ENCODE measurements around the gene MTCL3.

The MTCL3 gene

DNA sequence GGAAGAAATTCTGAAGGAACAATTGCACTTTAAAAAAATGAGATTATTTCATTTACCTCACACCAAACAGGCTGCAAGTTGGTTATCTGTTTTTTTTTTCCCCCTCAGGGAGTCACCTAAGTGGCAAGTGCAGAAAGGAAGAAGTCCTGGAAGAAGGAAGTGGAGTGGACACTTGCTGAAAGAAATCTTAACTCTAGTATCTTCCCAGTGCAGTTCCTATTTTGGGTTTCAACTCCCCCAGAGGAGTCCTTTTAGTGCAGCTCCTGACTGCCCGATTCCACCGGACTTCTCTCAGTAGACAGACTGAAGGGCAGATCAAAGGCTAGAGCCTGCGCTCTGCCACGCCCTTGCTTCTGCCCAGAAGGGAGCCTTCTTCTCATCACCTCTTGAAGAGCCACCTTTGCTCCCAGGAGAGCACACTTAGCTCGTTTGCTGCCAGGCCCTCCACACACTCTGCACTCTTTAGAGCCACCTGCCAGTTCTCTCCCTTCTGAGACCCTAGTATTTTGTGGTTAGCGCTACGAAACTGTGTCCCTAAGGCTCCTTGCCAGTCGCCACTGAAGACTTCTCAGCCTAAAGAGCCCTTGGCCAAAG is 4.9 kb downstream of the MTCL3 start:
- H3K27me3 ChIP-seq, result peaks cover 2 to 34% (median 20%) of the 10 kb centered on the region in 3 donors
- DNase-seq, result no peak
- H3K4me1 ChIP-seq, result peaks cover 0 to 33% (median 28%) of the 10 kb centered on the region in 4 donors
- H3K9me3 ChIP-seq, result no peaks in the 10 kb centered on the region
- no peak for TF ChIP-seq EP300 (IDR thresholded peaks at IDR 0.05)
- TF ChIP-seq POLR2AphosphoS5 (IDR thresholded peaks at IDR 0.05), result no peak
- TF ChIP-seq POLR2A (IDR thresholded peaks at IDR 0.05), result no peak
- TF ChIP-seq CTCF (IDR thresholded peaks at IDR 0.05), result no peak
- WGBS, 2 donors, result 7 to 26% methylated on average over 8 of the region's 8 CpGs
- no peak overlapping the region for H3K27ac ChIP-seq
- peaks cover 0 to 7% (median 0%) of the 10 kb centered on the region in 4 donors for H3K36me3 ChIP-seq
- peak overlapping the region in 3 of 4 donors; percentile 71 to 75 (median 74) for H3K4me3 ChIP-seq
- intact Hi-C loops (cut with DNase I), result no loop called here

DNA sequence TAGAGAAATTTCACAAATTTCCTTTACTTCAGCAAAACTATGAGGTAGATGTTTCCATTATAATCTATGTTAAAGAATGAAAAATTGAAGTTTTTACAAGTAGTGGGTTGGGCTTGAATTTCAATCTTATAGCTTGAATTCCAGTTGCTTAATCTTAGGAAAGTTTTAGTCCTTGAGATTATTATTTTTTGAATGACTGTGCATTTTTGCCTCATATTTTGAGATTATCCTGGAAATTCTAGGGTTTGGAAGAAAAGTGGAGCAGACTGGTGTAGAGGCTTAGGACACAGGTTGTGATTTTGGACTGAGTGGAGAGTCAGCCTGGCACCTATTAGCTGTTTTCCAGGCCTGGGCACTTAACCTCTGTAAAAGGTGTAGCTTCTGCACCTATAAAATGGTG is 5.7 kb downstream of the MTCL3 start:
- no peak for TF ChIP-seq EP300 (IDR thresholded peaks at IDR 0.05)
- TF ChIP-seq POLR2AphosphoS5 (IDR thresholded peaks at IDR 0.05), result no peak
- TF ChIP-seq CTCF (IDR thresholded peaks at IDR 0.05), result no peak
- no peak for TF ChIP-seq POLR2A (IDR thresholded peaks at IDR 0.05)

DNA sequence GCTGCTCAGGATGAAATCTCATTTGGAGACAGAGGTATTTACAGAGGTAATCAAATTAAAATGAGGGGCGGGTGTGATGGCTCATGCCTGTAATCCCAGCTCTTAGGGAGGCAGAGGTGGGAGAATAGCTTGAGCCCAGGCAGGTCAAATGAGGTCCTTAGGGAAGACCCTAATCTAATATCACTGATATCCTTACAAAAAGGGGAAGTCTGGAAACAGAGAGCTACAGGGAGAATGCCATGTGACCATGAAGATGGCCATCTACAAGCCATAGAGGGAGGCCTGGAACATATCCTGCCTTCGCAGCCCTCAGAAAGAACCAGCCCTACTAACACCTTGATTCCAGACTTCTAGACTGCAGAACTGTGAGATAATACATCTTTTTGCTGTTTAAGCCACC is 8.3 kb downstream of the MTCL3 start:
- TF ChIP-seq POLR2A (IDR thresholded peaks at IDR 0.05), result no peak
- no peak for TF ChIP-seq POLR2AphosphoS5 (IDR thresholded peaks at IDR 0.05)
- no peak for TF ChIP-seq CTCF (IDR thresholded peaks at IDR 0.05)
- TF ChIP-seq EP300 (IDR thresholded peaks at IDR 0.05), result no peak
- H3K27ac ChIP-seq, result no peak overlapping the region
- intact Hi-C loops (cut with DNase I), result no loop called here
- peaks cover 0 to 7% (median 0%) of the 10 kb centered on the region in 4 donors for H3K36me3 ChIP-seq
- H3K27me3 ChIP-seq, result peaks cover 0 to 9% (median 0%) of the 10 kb centered on the region in 3 donors
- H3K9me3 ChIP-seq, result no peaks in the 10 kb centered on the region
- peaks cover 0 to 17% (median 13%) of the 10 kb centered on the region in 4 donors for H3K4me1 ChIP-seq
- WGBS, 2 donors, result 85 to 86% methylated on average over 2 of the region's 2 CpGs
- no peak overlapping the region for H3K4me3 ChIP-seq
- DNase-seq, result no peak

More for the DNA sequence above, 5.7 kb downstream of the MTCL3 start:
- H3K9me3 ChIP-seq, result no peaks in the 10 kb centered on the region
- H3K4me1 ChIP-seq, result peaks cover 0 to 25% (median 21%) of the 10 kb centered on the region in 4 donors
- H3K27ac ChIP-seq, result no peak overlapping the region
- intact Hi-C loops (cut with DNase I), result no loop called here
- peaks cover 0 to 7% (median 0%) of the 10 kb centered on the region in 4 donors for H3K36me3 ChIP-seq
- H3K27me3 ChIP-seq, result peaks cover 0 to 25% (median 11%) of the 10 kb centered on the region in 3 donors
- DNase-seq, result no peak
- no peak overlapping the region for H3K4me3 ChIP-seq

- WGBS, 2 donors, result 51 to 75% methylated on average over 1 of the region's 1 CpG
- TF ChIP-seq POLR2A (IDR thresholded peaks at IDR 0.05) (no peak), POLR2AphosphoS5 (IDR thresholded peaks at IDR 0.05) (no peak), CTCF (IDR thresholded peaks at IDR 0.05) (no peak)
- H3K27me3 ChIP-seq, result no peaks in the 10 kb centered on the region
- no peaks in the 10 kb centered on the region for H3K9me3 ChIP-seq
- H3K27ac ChIP-seq, result no peak overlapping the region
- H3K36me3 ChIP-seq, result peaks cover 0 to 7% (median 0%) of the 10 kb centered on the region in 4 donors
- DNase-seq, result no peak
- intact Hi-C loops (cut with DNase I), result no loop called here
- H3K4me3 ChIP-seq, result no peak overlapping the region
- H3K4me1 ChIP-seq, result no peaks in the 10 kb centered on the region
Measured at GRCh38 chr6:127506894-127507293, 12.2 kb downstream of the MTCL3 start.

DNA sequence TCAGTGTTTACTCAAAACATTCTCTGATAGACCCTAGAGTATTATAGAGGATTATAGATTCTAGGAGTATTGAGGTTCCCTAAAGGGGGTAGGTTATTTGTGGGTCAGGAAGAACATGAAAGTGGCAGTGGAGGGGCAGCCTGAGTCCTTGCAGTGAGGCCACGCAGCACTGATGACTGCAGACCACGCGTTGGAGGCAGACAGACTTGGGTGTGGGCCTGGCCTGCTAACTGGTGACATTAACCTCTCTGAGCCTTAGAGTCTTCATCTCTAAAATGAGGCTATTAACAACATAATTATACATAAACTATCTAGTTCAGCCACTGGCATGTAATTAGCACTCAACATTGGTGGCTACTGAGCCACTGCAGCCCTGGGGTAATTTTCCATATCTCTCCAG is 16.1 kb downstream of the MTCL3 start:
- intact Hi-C loops (cut with DNase I), result no loop called here
- Histone ChIP-seq H3K4me3 (no peak overlapping the region), H3K4me1 (no peaks in the 10 kb centered on the region), H3K27me3 (no peaks in the 10 kb centered on the region), H3K9me3 (no peaks in the 10 kb centered on the region), H3K27ac (no peak overlapping the region), H3K36me3 (no peaks in the 10 kb centered on the region)
- TF ChIP-seq EP300 (IDR thresholded peaks at IDR 0.05) (no peak), POLR2AphosphoS5 (IDR thresholded peaks at IDR 0.05) (no peak)
- DNase-seq, result no peak
- 96% methylated on average over 3 of the region's 3 CpGs for WGBS, 2 donors
